Measurements from ENCODE around the gene OPCML.

- no peak for TF ChIP-seq CTCF (conservative IDR thresholded peaks at IDR 0.05; ENCODE audit: low read depth, low read length)
- TF ChIP-seq EZH2phosphoT487 (IDR thresholded peaks at IDR 0.05; ENCODE audit: borderline replicate concordance, low read length) = no peak
- TF ChIP-seq EZH2 (IDR thresholded peaks at IDR 0.05; ENCODE audit: low read length, unreplicated experiment) = no peak
These were observed 399.3 kb downstream of the OPCML start for GRCh38 chr11:133133050-133133449.

Data from PC-3 (cell line).